Type B pancreatic cell (in vitro differentiated cells): ENCODE measurements around the gene DLD. TPM values are rescaled to one million over a fixed set of nuclear protein-coding genes. Genes with fewer than 3 reads are reported as not detected.

Experiments used
- DNase-seq: peaks from one replicate; pipeline ENCODE4 v3.0.0; 2021; ENCODE audit warnings: mixed read lengths; ENCODE audit not compliant: unreplicated experiment; ENCODE audit errors: extremely low spot score
- H3K27ac Mint-ChIP-seq: 2 replicates; pipeline ENCODE4 v1.8.0; 2021; ENCODE audit warnings: mild to moderate bottlenecking, mixed read lengths
- H3K27me3 Mint-ChIP-seq: 2 replicates; pipeline ENCODE4 v1.8.0; 2021; ENCODE audit warnings: mixed read lengths
- H3K36me3 Mint-ChIP-seq: 2 replicates; pipeline ENCODE4 v1.8.0; 2021; ENCODE audit warnings: mixed read lengths
- H3K4me1 Mint-ChIP-seq: one replicate; pipeline ENCODE4 v1.8.0; 2021; ENCODE audit warnings: mixed read lengths; ENCODE audit not compliant: unreplicated experiment
- H3K4me3 Mint-ChIP-seq: 2 replicates; pipeline ENCODE4 v1.8.0; 2021; ENCODE audit warnings: mild to moderate bottlenecking, mixed read lengths
- H3K9me3 Mint-ChIP-seq: 2 replicates; pipeline ENCODE4 v1.8.0; 2021; ENCODE audit warnings: mixed read lengths
- CTCF ChIP-seq: fragments of 200-600 bp; sonication (generic); conservative IDR thresholded peaks from 2 replicates; pipeline ENCODE4 v1.5.0; 2021; ENCODE audit warnings: antibody characterized with exemption, mild to moderate bottlenecking
- total RNA-seq: library from RNA; stranded (reverse); gene quantifications from 2 replicates; pipeline ENCODE4 v1.2.1, GENCODE V29; 2021; ENCODE audit warnings: low replicate concordance

The DLD gene
- total RNA-seq, 1 donor from 2014 or later: 80.7 TPM

- no peak overlapping the region for H3K27ac Mint-ChIP-seq
These were observed 40.8 kb upstream of the DLD start for GRCh38 chr7:107850216-107850615.

GRCh38 chr7:107850643-107851042 lies 40.3 kb upstream of the DLD start:
- Mint-ChIP-seq H3K9me3 (no peaks in the 10 kb centered on the region), H3K4me1 (no peaks in the 10 kb centered on the region), H3K27me3 (peaks cover 17% of the 10 kb centered on the region), H3K27ac (no peak overlapping the region), H3K4me3 (no peak overlapping the region), H3K36me3 (no peaks in the 10 kb centered on the region)
- no peak for DNase-seq
- no peak for TF ChIP-seq CTCF

More at GRCh38 chr7:107850216-107850615, 40.8 kb upstream of the DLD start:
- no peak overlapping the region for H3K4me3 Mint-ChIP-seq
- DNase-seq: no peak
- H3K9me3 Mint-ChIP-seq: no peaks in the 10 kb centered on the region
- H3K27me3 Mint-ChIP-seq: peaks cover 17% of the 10 kb centered on the region
- H3K36me3 Mint-ChIP-seq: no peaks in the 10 kb centered on the region
- no peak for TF ChIP-seq CTCF
- H3K4me1 Mint-ChIP-seq: no peaks in the 10 kb centered on the region

GRCh38 chr7:107854454-107854853 lies 36.5 kb upstream of the DLD start:
- Mint-ChIP-seq H3K27me3 (peaks cover 17% of the 10 kb centered on the region), H3K9me3 (no peaks in the 10 kb centered on the region), H3K27ac (no peak overlapping the region), H3K4me3 (no peak overlapping the region), H3K4me1 (no peaks in the 10 kb centered on the region), H3K36me3 (no peaks in the 10 kb centered on the region)
- TF ChIP-seq CTCF: no peak
- no peak for DNase-seq

- no peak for TF ChIP-seq CTCF
- no peaks in the 10 kb centered on the region for H3K9me3 Mint-ChIP-seq
These were observed 36.0 kb upstream of the DLD start for GRCh38 chr7:107854989-107855388.

GRCh38 chr7:107856806-107857540 lies 34.0 kb upstream of the DLD start:
- TF ChIP-seq CTCF: no peak
- H3K27me3 Mint-ChIP-seq: peaks cover 17% of the 10 kb centered on the region
- H3K27ac Mint-ChIP-seq: no peak overlapping the region
- no peak overlapping the region for H3K4me3 Mint-ChIP-seq
- H3K9me3 Mint-ChIP-seq: no peaks in the 10 kb centered on the region
- H3K4me1 Mint-ChIP-seq: no peaks in the 10 kb centered on the region
- DNase-seq: no peak
- H3K36me3 Mint-ChIP-seq: no peaks in the 10 kb centered on the region

More at GRCh38 chr7:107854989-107855388, 36.0 kb upstream of the DLD start:
- H3K27me3 Mint-ChIP-seq: peaks cover 17% of the 10 kb centered on the region
- no peak overlapping the region for H3K27ac Mint-ChIP-seq
- no peaks in the 10 kb centered on the region for H3K4me1 Mint-ChIP-seq
- no peak for DNase-seq
- H3K4me3 Mint-ChIP-seq: no peak overlapping the region
- no peaks in the 10 kb centered on the region for H3K36me3 Mint-ChIP-seq
